GM21619 (cell line): ENCODE data around the gene COLEC12.

Source experiments
- ATAC-seq: cut with Tn5 transposase; IDR thresholded peaks from one replicate; pipeline ENCODE4 v1.9.1; 2021; ENCODE audit not compliant: unreplicated experiment

The COLEC12 gene

GRCh38 chr18:392928-393573, 107.5 kb downstream of the COLEC12 start:
- ATAC-seq, result no peak

DNA sequence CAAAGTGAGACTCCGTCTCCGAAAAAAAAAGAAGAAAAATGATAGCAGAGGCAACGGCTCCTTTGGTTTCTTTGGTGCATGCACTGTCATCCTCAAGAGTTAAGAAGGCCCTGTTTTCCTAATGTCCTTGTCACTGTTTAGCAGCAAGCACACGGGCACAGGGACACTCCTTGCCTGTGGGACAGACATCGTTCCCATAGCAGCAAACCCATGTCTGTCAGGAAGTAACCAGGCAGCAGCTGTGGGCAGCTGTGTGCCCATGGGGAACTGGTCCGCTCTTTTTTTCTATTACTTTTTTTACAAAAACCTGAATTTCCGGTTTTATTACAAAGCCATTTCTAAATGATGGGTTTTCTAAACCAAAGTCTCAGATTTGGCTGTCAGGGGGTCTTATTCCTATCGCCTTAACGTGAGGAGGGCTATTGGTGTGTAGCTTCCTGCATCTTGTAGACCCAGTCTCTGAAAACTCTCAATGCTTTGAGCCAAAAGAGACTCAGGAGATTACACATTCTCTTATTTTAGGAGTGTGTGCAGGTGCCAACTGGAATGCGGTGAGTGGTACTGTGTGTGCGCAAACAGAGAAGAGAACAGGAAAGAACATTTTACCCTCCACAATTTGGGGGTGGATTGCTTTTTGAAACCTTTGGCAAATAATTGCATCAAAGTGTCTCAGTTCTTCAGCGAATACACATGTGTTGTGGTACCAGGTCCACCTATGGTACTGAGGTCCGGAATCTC, 109.6 kb downstream of the COLEC12 start:
- no peak for ATAC-seq

- no peak for ATAC-seq
Measured at GRCh38 chr18:389658-390357, 110.7 kb downstream of the COLEC12 start.

GRCh38 chr18:388200-388599, 112.3 kb downstream of the COLEC12 start:
- no peak for ATAC-seq

DNA sequence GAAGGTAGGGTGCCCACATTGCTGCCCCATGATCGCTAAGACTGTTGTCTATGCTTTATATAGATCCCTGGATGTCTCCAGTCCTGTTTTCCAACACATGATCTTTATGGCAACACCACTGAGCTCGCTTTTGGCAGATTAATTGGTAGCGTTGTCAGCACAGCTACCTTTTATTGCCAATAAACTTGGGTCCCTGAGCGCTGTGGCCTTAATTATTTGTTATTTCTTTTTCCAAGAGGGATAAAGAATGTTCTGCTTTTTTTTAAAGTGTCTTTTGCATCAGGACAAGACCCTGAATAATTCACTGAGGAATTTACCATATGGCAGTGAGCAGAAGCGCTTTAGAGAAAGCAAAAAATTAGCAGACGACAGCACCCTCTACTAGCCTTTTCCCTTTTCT, 113.5 kb downstream of the COLEC12 start:
- ATAC-seq, result no peak

GRCh38 chr18:384897-385296, 115.6 kb downstream of the COLEC12 start:
- ATAC-seq, result no peak

- no peak for ATAC-seq
Measured at GRCh38 chr18:383135-383534, 117.4 kb downstream of the COLEC12 start.

DNA sequence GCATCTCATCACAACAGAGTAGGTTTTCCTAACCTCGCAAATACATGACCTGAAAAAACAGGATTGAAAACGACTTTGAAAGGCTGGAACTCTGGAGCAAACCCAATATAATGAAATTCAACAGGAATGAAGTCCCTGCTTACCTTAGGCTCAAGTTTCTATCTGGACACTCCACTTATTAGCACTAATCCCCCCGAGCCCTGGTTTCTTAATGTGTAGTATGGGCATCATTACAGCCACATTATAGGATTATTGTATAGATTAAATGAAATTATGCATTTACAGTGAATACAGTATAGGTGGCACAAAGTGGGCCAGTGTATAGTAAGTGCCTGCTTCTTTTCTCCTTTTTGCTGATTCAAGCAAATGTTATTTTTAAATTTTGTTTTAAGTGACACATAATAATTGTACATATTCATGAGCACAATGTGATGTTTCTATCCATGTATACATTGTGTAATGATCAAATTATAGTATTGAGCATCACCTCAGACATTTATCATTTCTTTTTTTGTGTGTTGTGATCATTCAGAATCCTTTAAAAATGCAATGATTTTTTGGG, 118.0 kb downstream of the COLEC12 start:
- ATAC-seq, result no peak

DNA sequence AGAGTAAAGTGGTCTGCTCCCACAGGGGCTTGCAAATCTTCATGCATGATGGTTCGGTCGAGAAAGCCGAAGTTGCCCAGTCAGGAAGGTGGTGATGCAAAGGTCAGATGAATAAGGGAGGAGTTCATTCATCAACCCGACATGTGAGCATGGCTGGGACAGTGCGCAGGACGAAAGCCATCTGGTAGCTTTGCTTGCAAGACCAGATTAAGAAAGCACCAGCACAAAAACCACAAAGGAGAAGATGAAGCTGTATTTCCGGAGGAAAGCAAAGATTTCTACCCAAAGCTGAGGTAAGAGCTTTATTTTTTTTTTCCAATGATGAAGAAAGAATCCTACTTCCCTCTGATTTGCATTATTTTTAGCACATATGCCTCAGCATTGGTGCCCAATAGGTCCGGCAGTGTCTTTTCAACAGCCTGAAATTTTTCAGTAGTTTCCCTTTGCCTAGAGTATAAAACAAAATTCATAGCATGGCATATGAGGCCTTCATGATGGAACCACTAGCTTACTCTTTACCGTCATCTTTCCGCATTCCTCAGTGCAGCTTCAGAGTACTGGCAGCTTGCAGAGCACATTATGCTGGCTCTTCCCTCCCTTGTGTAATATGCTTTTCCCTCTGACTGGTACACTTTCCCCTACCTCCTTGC, 120.7 kb downstream of the COLEC12 start:
- no peak for ATAC-seq

- ATAC-seq, result no peak
Measured at GRCh38 chr18:378079-378478, 122.4 kb downstream of the COLEC12 start.

DNA sequence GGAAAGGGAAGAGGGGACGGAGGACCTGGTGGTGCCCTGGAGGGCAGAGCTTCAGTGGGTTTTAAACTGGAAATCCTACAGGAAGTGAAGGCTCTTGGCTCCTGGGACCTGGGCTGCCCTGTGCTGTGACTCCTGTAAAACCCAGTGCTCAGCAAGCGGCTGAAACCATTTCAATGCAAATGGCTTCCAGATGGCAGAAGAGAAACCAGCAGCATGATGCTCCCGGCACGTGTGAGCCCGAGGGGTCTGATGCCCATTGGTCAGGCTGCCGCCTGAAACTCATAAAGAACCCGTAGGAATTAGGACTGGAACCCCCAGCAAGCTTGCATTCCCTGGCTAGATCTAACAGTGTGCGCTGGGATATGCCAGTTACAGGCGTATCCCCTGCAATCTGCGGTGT, 123.4 kb downstream of the COLEC12 start:
- ATAC-seq, result no peak

GRCh38 chr18:376311-376710, 124.2 kb downstream of the COLEC12 start:
- no peak for ATAC-seq

DNA sequence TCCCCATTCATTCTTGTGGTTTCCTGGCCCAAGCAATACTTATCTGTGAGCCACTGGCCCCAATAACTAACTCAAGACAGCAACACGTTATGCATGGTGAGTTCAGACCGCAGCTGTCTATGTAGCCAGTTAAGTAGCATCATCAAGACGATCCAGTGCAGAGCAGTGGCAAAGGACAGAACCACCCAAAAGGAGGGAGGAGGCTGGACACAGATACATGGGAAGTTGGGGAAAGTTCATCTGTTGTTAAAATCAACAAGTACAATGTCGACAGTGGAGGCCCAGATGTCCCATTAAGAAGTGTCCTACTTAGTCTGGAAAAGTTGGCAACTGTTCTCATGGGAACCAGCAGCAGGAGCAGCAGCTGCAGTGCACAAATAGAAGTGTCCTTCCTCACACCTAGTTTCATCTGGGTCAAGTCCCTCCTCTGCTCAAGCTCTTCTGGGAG, 125.8 kb downstream of the COLEC12 start:
- ATAC-seq, result peak; percentile 80

- ATAC-seq, result no peak
Measured at GRCh38 chr18:373780-374179, 126.7 kb downstream of the COLEC12 start.

DNA sequence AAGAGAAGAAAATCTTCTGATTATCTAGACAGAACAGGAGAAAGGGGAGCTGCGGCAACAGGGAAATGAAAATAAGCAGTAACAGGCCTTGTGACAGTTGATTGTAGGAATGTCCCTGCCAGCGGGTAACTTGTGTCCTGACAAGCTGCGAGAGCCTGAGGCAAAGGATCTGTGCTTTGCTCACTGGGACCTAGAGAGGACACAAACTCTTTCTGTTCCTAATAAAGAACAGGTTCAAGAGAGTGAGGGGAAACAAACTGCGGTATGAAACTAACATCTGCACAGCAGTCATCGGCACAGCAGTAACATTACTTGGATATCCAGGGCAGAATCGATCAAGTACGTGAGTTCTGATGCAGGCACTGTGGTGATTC, 128.9 kb downstream of the COLEC12 start:
- no peak for ATAC-seq

DNA sequence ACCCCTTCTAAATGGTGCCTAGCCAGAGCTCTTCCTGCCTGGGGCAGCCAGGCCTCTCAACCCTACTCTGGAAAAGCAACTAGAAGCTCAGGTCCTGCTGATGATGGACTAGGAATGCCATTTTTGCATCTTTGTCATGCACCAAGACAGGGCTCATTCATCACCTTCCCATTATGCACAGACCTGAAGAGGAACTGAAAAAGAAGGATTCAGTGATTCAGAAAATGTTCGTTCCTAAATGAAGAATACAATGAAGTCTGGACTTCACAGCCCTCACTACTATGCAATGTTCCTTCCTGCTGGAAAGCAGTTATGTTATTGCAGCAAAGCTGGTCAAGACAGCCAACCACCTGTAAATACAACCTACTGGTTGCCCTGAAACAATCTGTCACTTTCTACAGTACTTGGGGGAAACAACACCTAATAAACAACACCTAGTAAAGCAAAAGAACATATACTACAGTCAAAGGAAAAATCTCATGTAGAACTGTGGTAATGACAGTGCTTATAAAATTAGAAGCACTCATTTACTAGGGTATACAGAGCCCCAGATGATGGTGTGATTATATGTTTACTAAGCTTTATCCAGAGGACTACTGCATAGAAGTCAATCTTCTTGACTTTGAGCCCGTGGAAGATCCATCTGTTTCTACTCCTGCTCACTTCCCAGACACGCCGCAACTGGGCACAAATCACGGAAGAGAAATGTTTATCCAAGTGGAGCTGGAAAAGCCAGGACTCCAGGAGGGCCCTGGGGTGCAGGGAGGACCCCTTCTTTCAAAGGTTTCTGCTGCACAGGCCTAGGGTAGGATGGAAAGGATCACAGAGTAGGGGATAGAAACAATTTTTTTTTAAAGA, 129.5 kb downstream of the COLEC12 start:
- ATAC-seq, result no peak

- no peak for ATAC-seq
Measured at GRCh38 chr18:369224-370015, 131.1 kb downstream of the COLEC12 start.

GRCh38 chr18:366466-367061, 133.9 kb downstream of the COLEC12 start:
- no peak for ATAC-seq

DNA sequence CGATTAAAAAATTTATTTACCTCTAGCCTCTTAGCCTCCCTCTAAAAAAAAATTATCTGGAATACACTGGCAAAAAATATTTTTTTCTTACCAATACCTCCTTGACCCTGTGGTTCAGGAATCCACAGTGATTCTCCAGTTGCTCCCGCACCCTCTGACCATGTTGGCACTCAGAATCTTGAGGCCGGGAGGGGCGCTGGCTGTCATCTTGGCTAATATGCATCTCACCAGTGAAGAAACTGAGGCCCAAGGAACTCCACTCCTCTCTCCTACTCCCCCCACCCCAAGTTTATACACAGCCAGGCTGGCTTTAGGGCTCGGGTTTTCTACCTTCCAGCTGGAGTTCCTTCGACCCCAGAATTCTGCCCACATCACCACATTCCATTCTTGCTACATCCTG, 134.8 kb downstream of the COLEC12 start:
- no peak for ATAC-seq
